GM12878 (cell line): ENCODE measurements around the gene TMED1. TPM values are rescaled to one million over a fixed set of nuclear protein-coding genes. Genes with fewer than 3 reads are reported as not detected.

ENCODE experiments used
- ESRRA ChIP-seq: IDR thresholded peaks from 2 replicates; pipeline ENCODE4 v1.6.1; 2012; ENCODE audit warnings: mild to moderate bottlenecking, low read length, improper control_type of control experiment
- MTA2 ChIP-seq: fragments of 450-650 bp; IDR thresholded peaks from 2 replicates; pipeline ENCODE4 v1.6.1; 2016; ENCODE audit warnings: low read depth, mild to moderate bottlenecking, moderate library complexity
- NBN ChIP-seq: fragments of 450-650 bp; IDR thresholded peaks from 2 replicates; pipeline ENCODE4 v1.6.1; 2016
- POLR2AphosphoS2 ChIP-seq: IDR thresholded peaks from 2 replicates; pipeline ENCODE4 v1.6.1; 2011; ENCODE audit warnings: low read depth, mild to moderate bottlenecking, low read length, improper control_type of control experiment, moderate library complexity
- polyA plus RNA-seq, 11 experiments: library from polyadenylated mRNA; depleted of rRNA in 4 of 11; unstranded in 6 of 11; stranded (reverse) in 5 of 11; fragments of >200 nt; fragmentation: Nextera tagmentation in 4 of 11; fragmentation: Illumina TruSeq in 1 of 11; extraction: Ambion mirVana in 4 of 11; extraction: Trizol in 1 of 11; gene quantifications; 1 replicate in 1 of 11; 2 replicates in 10 of 11; pipeline versions ENCODE4 v1.2.1 to v1.2.3, GENCODE V29; 2011 to 2016; ENCODE audit warnings: inconsistent platforms in 2 of 11, missing spikeins in 2 of 11, low read depth in 1 of 11
- total RNA-seq, 4 experiments: library from RNA; depleted of rRNA in 3 of 4; stranded (reverse); fragments of >200 nt in 3 of 4; fragmentation: Illumina TruSeq in 1 of 4; extraction: Trizol in 1 of 4; gene quantifications; 2 replicates each; pipeline versions ENCODE4 v1.2.1 to v1.2.3, GENCODE V29; 2013 to 2021
- TF ChIP-seq, protein P1 (sequence below): fragments of 450-650 bp; IDR thresholded peaks from 2 replicates; pipeline ENCODE4 v1.6.1; 2017; ENCODE audit warnings: mild to moderate bottlenecking, low read depth, inconsistent platforms; ENCODE audit not compliant: poor library complexity, severe bottlenecking
- TF ChIP-seq, protein P2 (sequence below): IDR thresholded peaks from 2 replicates; pipeline ENCODE4 v1.6.1; 2011; ENCODE audit warnings: mild to moderate bottlenecking, low read depth, low read length, moderate library complexity; ENCODE audit not compliant: insufficient replicate concordance
- TF ChIP-seq, protein P3 (sequence below): fragments of 450-650 bp; IDR thresholded peaks from 2 replicates; pipeline ENCODE4 v1.6.1; 2016; ENCODE audit warnings: mild to moderate bottlenecking
- TF ChIP-seq, protein P4 (sequence below): IDR thresholded peaks from 2 replicates; pipeline ENCODE4 v1.6.1; 2012; ENCODE audit warnings: low read length, inconsistent platforms

TMED1 gene
- total and polyA plus RNA-seq, 10 of the 15 experiments (the other 5 are each of a cell fraction or from before 2014, with no cell fraction given): 0.60 to 23.1 (median 12.3) TPM

DNA sequence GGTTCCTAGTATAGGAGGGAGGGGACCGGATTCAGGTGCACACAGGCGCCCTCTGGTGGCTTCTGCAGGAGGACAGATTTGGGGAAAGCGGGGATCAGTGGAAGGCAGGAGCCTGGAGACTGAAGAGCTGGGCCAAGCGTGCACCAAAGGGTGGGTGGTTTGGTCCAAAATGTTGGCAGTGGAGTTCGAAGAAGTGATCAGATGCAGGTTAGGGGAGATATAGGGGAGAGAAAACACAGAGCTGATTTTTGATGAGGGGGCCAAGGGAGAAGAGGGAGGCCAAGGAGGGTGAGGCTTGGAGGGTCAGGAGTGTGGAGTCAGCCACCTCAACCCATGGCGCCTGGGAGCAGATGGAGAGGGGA, 28.5 kb upstream of the TMED1 start (continued):
- TF ChIP-seq, protein P1, sequence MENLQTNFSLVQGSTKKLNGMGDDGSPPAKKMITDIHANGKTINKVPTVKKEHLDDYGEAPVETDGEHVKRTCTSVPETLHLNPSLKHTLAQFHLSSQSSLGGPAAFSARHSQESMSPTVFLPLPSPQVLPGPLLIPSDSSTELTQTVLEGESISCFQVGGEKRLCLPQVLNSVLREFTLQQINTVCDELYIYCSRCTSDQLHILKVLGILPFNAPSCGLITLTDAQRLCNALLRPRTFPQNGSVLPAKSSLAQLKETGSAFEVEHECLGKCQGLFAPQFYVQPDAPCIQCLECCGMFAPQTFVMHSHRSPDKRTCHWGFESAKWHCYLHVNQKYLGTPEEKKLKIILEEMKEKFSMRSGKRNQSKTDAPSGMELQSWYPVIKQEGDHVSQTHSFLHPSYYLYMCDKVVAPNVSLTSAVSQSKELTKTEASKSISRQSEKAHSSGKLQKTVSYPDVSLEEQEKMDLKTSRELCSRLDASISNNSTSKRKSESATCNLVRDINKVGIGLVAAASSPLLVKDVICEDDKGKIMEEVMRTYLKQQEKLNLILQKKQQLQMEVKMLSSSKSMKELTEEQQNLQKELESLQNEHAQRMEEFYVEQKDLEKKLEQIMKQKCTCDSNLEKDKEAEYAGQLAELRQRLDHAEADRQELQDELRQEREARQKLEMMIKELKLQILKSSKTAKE: no peak
- peak; percentile 36; the same call in 1 of the 2 replicates for TF ChIP-seq NBN
- TF ChIP-seq, protein P2, sequence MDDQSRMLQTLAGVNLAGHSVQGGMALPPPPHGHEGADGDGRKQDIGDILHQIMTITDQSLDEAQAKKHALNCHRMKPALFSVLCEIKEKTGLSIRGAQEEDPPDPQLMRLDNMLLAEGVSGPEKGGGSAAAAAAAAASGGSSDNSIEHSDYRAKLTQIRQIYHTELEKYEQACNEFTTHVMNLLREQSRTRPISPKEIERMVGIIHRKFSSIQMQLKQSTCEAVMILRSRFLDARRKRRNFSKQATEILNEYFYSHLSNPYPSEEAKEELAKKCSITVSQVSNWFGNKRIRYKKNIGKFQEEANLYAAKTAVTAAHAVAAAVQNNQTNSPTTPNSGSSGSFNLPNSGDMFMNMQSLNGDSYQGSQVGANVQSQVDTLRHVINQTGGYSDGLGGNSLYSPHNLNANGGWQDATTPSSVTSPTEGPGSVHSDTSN: no peak
- no peak for TF ChIP-seq ESRRA
- TF ChIP-seq, protein P3, sequence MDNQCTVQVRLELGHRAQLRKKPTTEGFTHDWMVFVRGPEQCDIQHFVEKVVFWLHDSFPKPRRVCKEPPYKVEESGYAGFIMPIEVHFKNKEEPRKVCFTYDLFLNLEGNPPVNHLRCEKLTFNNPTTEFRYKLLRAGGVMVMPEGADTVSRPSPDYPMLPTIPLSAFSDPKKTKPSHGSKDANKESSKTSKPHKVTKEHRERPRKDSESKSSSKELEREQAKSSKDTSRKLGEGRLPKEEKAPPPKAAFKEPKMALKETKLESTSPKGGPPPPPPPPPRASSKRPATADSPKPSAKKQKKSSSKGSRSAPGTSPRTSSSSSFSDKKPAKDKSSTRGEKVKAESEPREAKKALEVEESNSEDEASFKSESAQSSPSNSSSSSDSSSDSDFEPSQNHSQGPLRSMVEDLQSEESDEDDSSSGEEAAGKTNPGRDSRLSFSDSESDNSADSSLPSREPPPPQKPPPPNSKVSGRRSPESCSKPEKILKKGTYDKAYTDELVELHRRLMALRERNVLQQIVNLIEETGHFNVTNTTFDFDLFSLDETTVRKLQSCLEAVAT: peak; percentile 8; the same call in 1 of the 2 replicates
- TF ChIP-seq, protein P4, sequence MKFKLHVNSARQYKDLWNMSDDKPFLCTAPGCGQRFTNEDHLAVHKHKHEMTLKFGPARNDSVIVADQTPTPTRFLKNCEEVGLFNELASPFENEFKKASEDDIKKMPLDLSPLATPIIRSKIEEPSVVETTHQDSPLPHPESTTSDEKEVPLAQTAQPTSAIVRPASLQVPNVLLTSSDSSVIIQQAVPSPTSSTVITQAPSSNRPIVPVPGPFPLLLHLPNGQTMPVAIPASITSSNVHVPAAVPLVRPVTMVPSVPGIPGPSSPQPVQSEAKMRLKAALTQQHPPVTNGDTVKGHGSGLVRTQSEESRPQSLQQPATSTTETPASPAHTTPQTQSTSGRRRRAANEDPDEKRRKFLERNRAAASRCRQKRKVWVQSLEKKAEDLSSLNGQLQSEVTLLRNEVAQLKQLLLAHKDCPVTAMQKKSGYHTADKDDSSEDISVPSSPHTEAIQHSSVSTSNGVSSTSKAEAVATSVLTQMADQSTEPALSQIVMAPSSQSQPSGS: no peak
- no peak for TF ChIP-seq POLR2AphosphoS2
- TF ChIP-seq MTA2: no peak
